T-helper 2 cell (primary cell): ENCODE measurements around the gene MTHFSD.
A peak's percentile ranks its signal among the peaks of the same experiment; 100 is the strongest.

Experiments
- DNase-seq, 5 experiments: peaks; one replicate each; pipeline versions ENCODE4 v3.0.0 to v3.0.0-alpha.2; 2012 to 2022

Gene MTHFSD

GRCh38 chr16:86569701-86570447 lies 14.8 kb upstream of the MTHFSD start:
- no peak for DNase-seq

- DNase-seq, result no peak
Measured at GRCh38 chr16:86568677-86569623, 13.9 kb upstream of the MTHFSD start.

GRCh38 chr16:86567701-86568581 lies 12.9 kb upstream of the MTHFSD start:
- DNase-seq, result no peak

GRCh38 chr16:86566966-86567700 lies 12.1 kb upstream of the MTHFSD start:
- peak in 1 of 5 experiments; percentile 37 for DNase-seq

- peak in 3 of 5 experiments; percentile 26 to 52 (median 26) for DNase-seq
Measured at GRCh38 chr16:86566601-86566965, 11.5 kb upstream of the MTHFSD start, which contains the start of gene FOXC2. TSS of gene FOXC2 (plus strand) at chr16:86566829. CDS start at chr16:86567336, 507 bp downstream.

- DNase-seq, result no peak
Measured at GRCh38 chr16:86565644-86566511, 10.8 kb upstream of the MTHFSD start.

GRCh38 chr16:86565181-86565631 lies 10.2 kb upstream of the MTHFSD start:
- DNase-seq, result no peak

GRCh38 chr16:86563469-86564345 lies 8.7 kb upstream of the MTHFSD start:
- DNase-seq, result peak; percentile 63 to 84 (median 79)

- no peak for DNase-seq
Measured at GRCh38 chr16:86562356-86562755, 7.3 kb upstream of the MTHFSD start.

- no peak for DNase-seq
Measured at GRCh38 chr16:86559802-86560305, 4.8 kb upstream of the MTHFSD start.

GRCh38 chr16:86558355-86559193 lies 3.5 kb upstream of the MTHFSD start:
- DNase-seq, result no peak

- DNase-seq, result no peak
Measured at GRCh38 chr16:86557587-86557986, 2.6 kb upstream of the MTHFSD start.

GRCh38 chr16:86556576-86556975 lies 1.5 kb upstream of the MTHFSD start:
- DNase-seq, result no peak

- no peak for DNase-seq
Measured at GRCh38 chr16:86555704-86556075, 655 bp upstream of the MTHFSD start.

- no peak for DNase-seq
Measured at GRCh38 chr16:86554599-86554916, 477 bp downstream of the MTHFSD start.

- no peak for DNase-seq
Measured at GRCh38 chr16:86553356-86553755, 1.7 kb downstream of the MTHFSD start.

GRCh38 chr16:86550281-86550680 lies 4.8 kb downstream of the MTHFSD start:
- DNase-seq, result peak in 1 of 5 experiments; percentile 35

- no peak for DNase-seq
Measured at GRCh38 chr16:86549893-86550190, 5.2 kb downstream of the MTHFSD start.
